Mononuclear cell (primary cell): Measurements from ENCODE around the gene KIFAP3. TPM values are rescaled to one million over a fixed set of nuclear protein-coding genes. Genes with fewer than 3 reads are reported as not detected.
"Not testable (repeated sequence)": the region's sequence is repeated elsewhere in the genome, so short reads cannot be mapped to it uniquely, and the experiment has no call there.

Experiments used
- H3K27me3 ChIP-seq: 2 replicates; pipeline ENCODE4 v1.6.0; 2011; ENCODE audit warnings: low read length, control low read depth; ENCODE audit not compliant: insufficient read depth
- H3K4me1 ChIP-seq: 2 replicates; pipeline ENCODE4 v1.5.1; 2011; ENCODE audit warnings: mild to moderate bottlenecking, low read length, control low read depth; ENCODE audit not compliant: insufficient read depth
- H3K4me3 ChIP-seq: 2 replicates; pipeline ENCODE4 v1.5.1; 2011; ENCODE audit warnings: mild to moderate bottlenecking, low read length, moderate library complexity
- H3K9me3 ChIP-seq: 2 replicates; pipeline ENCODE4 v1.5.1; 2011; ENCODE audit warnings: low read depth, mild to moderate bottlenecking, control low read depth, low read length
- total RNA-seq: library from RNA; depleted of rRNA; stranded (reverse); fragments of >200 nt; gene quantifications from one replicate; pipeline ENCODE4 v1.2.3, GENCODE V29; 2012

Gene KIFAP3
- total RNA-seq, 1 donor: 23.6 TPM

GRCh38 chr1:169931795-169932231 lies 142.7 kb downstream of the KIFAP3 start:
- no peaks in the 10 kb centered on the region for H3K4me1 ChIP-seq
- no peaks in the 10 kb centered on the region for H3K27me3 ChIP-seq
- no peaks in the 10 kb centered on the region for H3K9me3 ChIP-seq
- H3K4me3 ChIP-seq: no peak overlapping the region

GRCh38 chr1:169929210-169929526 lies 145.3 kb downstream of the KIFAP3 start:
- H3K4me3 ChIP-seq: no peak overlapping the region
- no peaks in the 10 kb centered on the region for H3K4me1 ChIP-seq
- H3K9me3 ChIP-seq: no peaks in the 10 kb centered on the region
- H3K27me3 ChIP-seq: no peaks in the 10 kb centered on the region

GRCh38 chr1:169928438-169929209 lies 145.9 kb downstream of the KIFAP3 start:
- no peaks in the 10 kb centered on the region for H3K9me3 ChIP-seq
- no peak overlapping the region for H3K4me3 ChIP-seq
- H3K27me3 ChIP-seq: no peaks in the 10 kb centered on the region
- H3K4me1 ChIP-seq: no peaks in the 10 kb centered on the region

- Histone ChIP-seq H3K4me3 (no peak overlapping the region), H3K27me3 (no peaks in the 10 kb centered on the region), H3K4me1 (no peaks in the 10 kb centered on the region), H3K9me3 (no peaks in the 10 kb centered on the region)
Measured at GRCh38 chr1:169925505-169926482, 148.7 kb downstream of the KIFAP3 start.

- Histone ChIP-seq H3K4me1 (no peaks in the 10 kb centered on the region), H3K4me3 (no peak overlapping the region)
Measured at GRCh38 chr1:169924829-169925228, 149.7 kb downstream of the KIFAP3 start.

GRCh38 chr1:169924063-169924462 lies 150.4 kb downstream of the KIFAP3 start:
- no peaks in the 10 kb centered on the region for H3K9me3 ChIP-seq
- H3K4me3 ChIP-seq: no peak overlapping the region
- H3K4me1 ChIP-seq: no peaks in the 10 kb centered on the region
- no peaks in the 10 kb centered on the region for H3K27me3 ChIP-seq

More at GRCh38 chr1:169924829-169925228, 149.7 kb downstream of the KIFAP3 start:
- Histone ChIP-seq H3K9me3 (no peaks in the 10 kb centered on the region), H3K27me3 (no peaks in the 10 kb centered on the region)

GRCh38 chr1:169921080-169921479 lies 153.4 kb downstream of the KIFAP3 start:
- no peaks in the 10 kb centered on the region for H3K4me1 ChIP-seq
- no peaks in the 10 kb centered on the region for H3K9me3 ChIP-seq
- H3K4me3 ChIP-seq: no peak overlapping the region
- H3K27me3 ChIP-seq: no peaks in the 10 kb centered on the region

- H3K9me3 ChIP-seq: no peaks in the 10 kb centered on the region
- H3K27me3 ChIP-seq: no peaks in the 10 kb centered on the region
- H3K4me3 ChIP-seq: no peak overlapping the region
- H3K4me1 ChIP-seq: no peaks in the 10 kb centered on the region
Measured at GRCh38 chr1:169918927-169919326, 155.6 kb downstream of the KIFAP3 start.

GRCh38 chr1:169918220-169918619 lies 156.3 kb downstream of the KIFAP3 start:
- H3K4me1 ChIP-seq, H3K27me3 ChIP-seq, H3K9me3 ChIP-seq, H3K4me3 ChIP-seq: not testable (repeated sequence)

- H3K4me3 ChIP-seq: no peak overlapping the region
- H3K27me3 ChIP-seq: no peaks in the 10 kb centered on the region
- H3K4me1 ChIP-seq: no peaks in the 10 kb centered on the region
- H3K9me3 ChIP-seq: no peaks in the 10 kb centered on the region
Measured at GRCh38 chr1:169915150-169915549, 159.3 kb downstream of the KIFAP3 start.

- no peak overlapping the region for H3K4me3 ChIP-seq
- no peaks in the 10 kb centered on the region for H3K4me1 ChIP-seq
- H3K9me3 ChIP-seq: no peaks in the 10 kb centered on the region
- no peaks in the 10 kb centered on the region for H3K27me3 ChIP-seq
Measured at GRCh38 chr1:169914531-169914930, 160.0 kb downstream of the KIFAP3 start.

GRCh38 chr1:169909499-169909898 lies 165.0 kb downstream of the KIFAP3 start:
- no peaks in the 10 kb centered on the region for H3K4me1 ChIP-seq
- H3K27me3 ChIP-seq: no peaks in the 10 kb centered on the region
- H3K4me3 ChIP-seq: no peak overlapping the region
- no peaks in the 10 kb centered on the region for H3K9me3 ChIP-seq

- peaks cover 12% of the 10 kb centered on the region for H3K4me1 ChIP-seq
- no peak overlapping the region for H3K4me3 ChIP-seq
- H3K27me3 ChIP-seq: no peaks in the 10 kb centered on the region
- no peaks in the 10 kb centered on the region for H3K9me3 ChIP-seq
Measured at GRCh38 chr1:169906938-169907337, 167.6 kb downstream of the KIFAP3 start.

- Histone ChIP-seq H3K4me1 (peaks cover 12% of the 10 kb centered on the region), H3K9me3 (no peaks in the 10 kb centered on the region), H3K27me3 (no peaks in the 10 kb centered on the region), H3K4me3 (no peak overlapping the region)
Measured at GRCh38 chr1:169904834-169905233, 169.7 kb downstream of the KIFAP3 start.

GRCh38 chr1:169902751-169903150 lies 171.7 kb downstream of the KIFAP3 start:
- peaks cover 11% of the 10 kb centered on the region for H3K27me3 ChIP-seq
- no peaks in the 10 kb centered on the region for H3K9me3 ChIP-seq
- no peak overlapping the region for H3K4me3 ChIP-seq
- peaks cover 12% of the 10 kb centered on the region for H3K4me1 ChIP-seq
